ENCODE data around the gene KSR1.
"Not testable (repeated sequence)": the region's sequence is repeated elsewhere in the genome, so short reads cannot be mapped to it uniquely, and the experiment has no call there.

The KSR1 gene

GRCh38 chr17:27664606-27664965, 208.3 kb downstream of the KSR1 start:
- no peak overlapping the region for H3K4me3 ChIP-seq
- H3K27ac ChIP-seq = no peak overlapping the region
- no peak for DNase-seq (ENCODE audit: low spot score)
- TF ChIP-seq CTCF (IDR thresholded peaks at IDR 0.05) = no peak

GRCh38 chr17:27665549-27665948, 209.3 kb downstream of the KSR1 start:
- no peak for DNase-seq (ENCODE audit: low spot score)
- TF ChIP-seq CTCF (IDR thresholded peaks at IDR 0.05) = no peak
- Histone ChIP-seq H3K4me3 (no peak overlapping the region), H3K27ac (no peak overlapping the region)

- not testable (repeated sequence) for H3K4me3 ChIP-seq, H3K27ac ChIP-seq
- DNase-seq (ENCODE audit: low spot score) = peak; percentile 33
Measured at GRCh38 chr17:27666270-27666669, 210.0 kb downstream of the KSR1 start.

- DNase-seq (ENCODE audit: low spot score) = peak; percentile 47
- TF ChIP-seq CTCF (IDR thresholded peaks at IDR 0.05) = no peak
Measured at GRCh38 chr17:27666831-27667560, 210.7 kb downstream of the KSR1 start.

GRCh38 chr17:27667656-27668487, 211.6 kb downstream of the KSR1 start:
- Histone ChIP-seq H3K27ac (no peak overlapping the region), H3K4me3 (no peak overlapping the region)
- DNase-seq (ENCODE audit: low spot score) = peak; percentile 63
- no peak for TF ChIP-seq CTCF (IDR thresholded peaks at IDR 0.05)

More at GRCh38 chr17:27666831-27667560, 210.7 kb downstream of the KSR1 start:
- Histone ChIP-seq H3K4me3 (no peak overlapping the region), H3K27ac (no peak overlapping the region)

GRCh38 chr17:27668488-27668823, 212.2 kb downstream of the KSR1 start:
- H3K27ac ChIP-seq = no peak overlapping the region
- TF ChIP-seq CTCF (IDR thresholded peaks at IDR 0.05) = no peak
- H3K4me3 ChIP-seq = no peak overlapping the region
- DNase-seq (ENCODE audit: low spot score) = no peak

- Histone ChIP-seq H3K27ac (no peak overlapping the region), H3K4me3 (no peak overlapping the region)
- peak; percentile 55 for DNase-seq (ENCODE audit: low spot score)
- no peak for TF ChIP-seq CTCF (IDR thresholded peaks at IDR 0.05)
Measured at GRCh38 chr17:27669136-27669535, 212.9 kb downstream of the KSR1 start.
